MM.1S (cell line): ENCODE results near the gene LINC01488.

Experiments
- DNase-seq: peaks from one replicate; pipeline ENCODE4 v3.0.0-alpha.2; 2015
- H2AFZ ChIP-seq: fragments of 300-600 bp; sonication (generic); 2 replicates; pipeline ENCODE4 v1.6.0; 2016; ENCODE audit warnings: antibody characterized with exemption, low read length
- H3F3A ChIP-seq: fragments of 300-600 bp; sonication (generic); 2 replicates; pipeline ENCODE4 v1.6.1; 2016; ENCODE audit warnings: mild to moderate bottlenecking, antibody characterized with exemption, low read length, moderate library complexity, mixed read lengths; ENCODE audit not compliant: insufficient read depth
- H3K27ac ChIP-seq: fragments of 300-600 bp; sonication (generic); 2 replicates; pipeline ENCODE4 v1.5.1; 2016; ENCODE audit warnings: mild to moderate bottlenecking, low read length
- H3K27me3 ChIP-seq: fragments of 300-600 bp; sonication (generic); replicated peaks from 2 replicates; pipeline ENCODE4 v1.6.0; 2016; ENCODE audit warnings: low read length; ENCODE audit not compliant: insufficient read depth
- H3K36me3 ChIP-seq: fragments of 300-600 bp; sonication (generic); replicated peaks from 2 replicates; pipeline ENCODE4 v1.6.1; 2016; ENCODE audit warnings: mild to moderate bottlenecking, low read length, mixed read lengths; ENCODE audit not compliant: insufficient read depth
- H3K4me1 ChIP-seq: fragments of 300-600 bp; sonication (generic); 2 replicates; pipeline ENCODE4 v1.6.1; 2016; ENCODE audit warnings: low read length, mixed read lengths
- H3K4me2 ChIP-seq: fragments of 300-600 bp; sonication (generic); 2 replicates; pipeline ENCODE4 v1.6.0; 2016; ENCODE audit warnings: low read depth, low read length
- H3K4me3 ChIP-seq: fragments of 300-600 bp; sonication (generic); 2 replicates; pipeline ENCODE4 v1.5.1; 2016; ENCODE audit warnings: low read length, mixed read lengths
- H3K79me2 ChIP-seq: fragments of 300-600 bp; sonication (generic); 2 replicates; pipeline ENCODE4 v1.6.1; 2016; ENCODE audit warnings: mixed run types, low read length, mixed read lengths
- H3K9ac ChIP-seq: fragments of 300-600 bp; sonication (generic); 2 replicates; pipeline ENCODE4 v1.6.1; 2016; ENCODE audit warnings: low read length, mixed read lengths
- H3K9me2 ChIP-seq: fragments of 300-600 bp; sonication (generic); replicated peaks from 2 replicates; pipeline ENCODE4 v1.6.1; 2016; ENCODE audit warnings: mild to moderate bottlenecking, low read length, mixed read lengths; ENCODE audit not compliant: insufficient read depth
- H3K9me3 ChIP-seq: fragments of 300-600 bp; sonication (generic); replicated peaks from 2 replicates; pipeline ENCODE4 v1.6.1; 2016; ENCODE audit warnings: mild to moderate bottlenecking, low read length, mixed read lengths; ENCODE audit not compliant: insufficient read depth
- H4K20me1 ChIP-seq: fragments of 300-600 bp; sonication (generic); 2 replicates; pipeline ENCODE4 v1.6.1; 2016; ENCODE audit warnings: mild to moderate bottlenecking, low read length, moderate library complexity, mixed read lengths; ENCODE audit not compliant: insufficient read depth
- EZH2 ChIP-seq: fragments of 300-600 bp; sonication (generic); optimal IDR thresholded peaks from 2 replicates; pipeline ENCODE3; 2017; ENCODE audit warnings: low read depth, mild to moderate bottlenecking, antibody characterized with exemption, low read length, mixed read lengths
- EZH2phosphoT487 ChIP-seq: fragments of 300-600 bp; sonication (generic); IDR thresholded peaks from 2 replicates; pipeline ENCODE4 v1.6.1; 2018; ENCODE audit warnings: antibody characterized with exemption, low read length
- TF ChIP-seq, protein P1 (sequence below): fragments of 300-600 bp; sonication (generic); IDR thresholded peaks from 2 replicates; pipeline ENCODE4 v1.5.1; 2016; ENCODE audit warnings: antibody characterized with exemption, low read length, mixed read lengths

The LINC01488 gene

DNA sequence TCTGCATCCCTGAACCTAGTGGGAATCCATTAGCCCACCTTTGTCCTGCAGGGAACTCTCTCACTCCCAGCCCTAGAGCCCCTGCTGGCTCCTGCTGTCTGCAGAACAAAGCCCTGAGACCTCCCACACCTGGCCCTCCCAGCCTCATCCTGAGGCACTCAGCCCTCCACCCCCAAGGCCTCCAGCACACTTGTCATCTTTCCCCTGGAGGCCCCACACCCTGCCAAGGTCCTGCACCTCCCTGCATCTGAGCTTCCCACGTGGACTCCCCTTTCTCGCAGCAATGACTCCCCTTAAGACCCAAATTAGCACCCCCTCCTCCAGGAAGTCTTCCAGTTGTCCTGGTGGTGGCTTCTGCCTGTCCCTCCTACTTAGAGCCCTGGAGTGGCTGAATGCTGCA lies 42.3 kb upstream of the LINC01488 start:
- Histone ChIP-seq H3K27ac (no peak overlapping the region), H4K20me1 (no peaks in the 10 kb centered on the region), H2AFZ (no peak overlapping the region), H3K9ac (no peak overlapping the region), H3K27me3 (peaks cover 85% of the 10 kb centered on the region), H3K9me3 (no peaks in the 10 kb centered on the region), H3K9me2 (no peaks in the 10 kb centered on the region), H3F3A (no peaks in the 10 kb centered on the region), H3K4me3 (no peak overlapping the region), H3K79me2 (no peaks in the 10 kb centered on the region), H3K4me2 (no peak overlapping the region), H3K4me1 (peaks cover 8% of the 10 kb centered on the region; the same call in 1 of the 2 replicates), H3K36me3 (no peaks in the 10 kb centered on the region)
- no peak for DNase-seq
- TF ChIP-seq EZH2phosphoT487 (no peak), EZH2 (no peak)
- TF ChIP-seq, protein P1, sequence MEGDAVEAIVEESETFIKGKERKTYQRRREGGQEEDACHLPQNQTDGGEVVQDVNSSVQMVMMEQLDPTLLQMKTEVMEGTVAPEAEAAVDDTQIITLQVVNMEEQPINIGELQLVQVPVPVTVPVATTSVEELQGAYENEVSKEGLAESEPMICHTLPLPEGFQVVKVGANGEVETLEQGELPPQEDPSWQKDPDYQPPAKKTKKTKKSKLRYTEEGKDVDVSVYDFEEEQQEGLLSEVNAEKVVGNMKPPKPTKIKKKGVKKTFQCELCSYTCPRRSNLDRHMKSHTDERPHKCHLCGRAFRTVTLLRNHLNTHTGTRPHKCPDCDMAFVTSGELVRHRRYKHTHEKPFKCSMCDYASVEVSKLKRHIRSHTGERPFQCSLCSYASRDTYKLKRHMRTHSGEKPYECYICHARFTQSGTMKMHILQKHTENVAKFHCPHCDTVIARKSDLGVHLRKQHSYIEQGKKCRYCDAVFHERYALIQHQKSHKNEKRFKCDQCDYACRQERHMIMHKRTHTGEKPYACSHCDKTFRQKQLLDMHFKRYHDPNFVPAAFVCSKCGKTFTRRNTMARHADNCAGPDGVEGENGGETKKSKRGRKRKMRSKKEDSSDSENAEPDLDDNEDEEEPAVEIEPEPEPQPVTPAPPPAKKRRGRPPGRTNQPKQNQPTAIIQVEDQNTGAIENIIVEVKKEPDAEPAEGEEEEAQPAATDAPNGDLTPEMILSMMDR: no peak

DNA sequence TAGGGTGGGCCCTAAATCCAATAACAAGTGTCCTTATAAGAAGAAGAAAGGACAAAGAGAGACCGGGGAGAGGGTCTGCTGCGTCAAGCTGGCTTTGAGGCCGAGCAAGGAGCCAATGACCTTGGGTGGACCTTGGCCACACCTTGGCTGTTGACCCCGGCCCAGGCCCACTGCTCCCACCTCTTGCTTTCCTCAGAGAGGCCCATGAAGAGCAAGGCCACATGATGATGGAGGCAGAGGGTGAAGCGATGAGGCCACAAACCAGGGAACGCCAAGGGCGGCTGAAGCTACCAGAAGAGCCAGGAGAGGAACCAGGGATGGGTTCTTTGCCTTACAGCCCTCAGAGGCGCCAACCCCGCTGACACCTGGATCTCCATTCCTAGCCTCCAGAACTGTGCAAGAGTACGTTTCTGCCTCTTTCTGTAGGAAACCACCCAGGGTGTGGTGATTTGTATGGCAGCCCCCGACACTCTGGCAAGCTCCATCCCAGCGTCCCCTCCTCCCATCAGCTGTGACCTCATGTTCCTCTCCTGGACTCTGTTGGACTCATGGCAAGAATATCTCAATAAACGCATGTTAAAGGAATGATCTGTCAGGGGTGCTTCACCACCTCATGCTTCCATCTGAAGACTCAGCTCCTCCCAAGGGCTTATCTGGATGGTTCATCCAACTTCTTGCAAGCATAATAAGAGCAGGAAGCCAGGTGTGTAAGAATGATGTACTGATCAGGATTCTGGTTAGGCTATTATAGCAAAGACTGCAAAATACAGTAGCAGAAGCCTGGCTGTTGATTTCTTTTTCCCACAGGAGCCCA lies 41.6 kb upstream of the LINC01488 start:
- peaks cover 77% of the 10 kb centered on the region for H3K27me3 ChIP-seq
- H3K4me3 ChIP-seq: no peak overlapping the region
- no peaks in the 10 kb centered on the region for H3F3A ChIP-seq
- no peak overlapping the region for H2AFZ ChIP-seq
- H3K36me3 ChIP-seq: no peaks in the 10 kb centered on the region
- H3K4me1 ChIP-seq: peaks cover 8% of the 10 kb centered on the region; the same call in 1 of the 2 replicates
- no peak for TF ChIP-seq EZH2phosphoT487
- TF ChIP-seq EZH2: no peak
- TF ChIP-seq, protein P1: no peak
- no peaks in the 10 kb centered on the region for H3K9me2 ChIP-seq
- no peak for DNase-seq
- H4K20me1 ChIP-seq: no peaks in the 10 kb centered on the region
- no peak overlapping the region for H3K27ac ChIP-seq
- no peaks in the 10 kb centered on the region for H3K79me2 ChIP-seq
- H3K9ac ChIP-seq: no peak overlapping the region
- no peaks in the 10 kb centered on the region for H3K9me3 ChIP-seq
- no peak overlapping the region for H3K4me2 ChIP-seq

DNA sequence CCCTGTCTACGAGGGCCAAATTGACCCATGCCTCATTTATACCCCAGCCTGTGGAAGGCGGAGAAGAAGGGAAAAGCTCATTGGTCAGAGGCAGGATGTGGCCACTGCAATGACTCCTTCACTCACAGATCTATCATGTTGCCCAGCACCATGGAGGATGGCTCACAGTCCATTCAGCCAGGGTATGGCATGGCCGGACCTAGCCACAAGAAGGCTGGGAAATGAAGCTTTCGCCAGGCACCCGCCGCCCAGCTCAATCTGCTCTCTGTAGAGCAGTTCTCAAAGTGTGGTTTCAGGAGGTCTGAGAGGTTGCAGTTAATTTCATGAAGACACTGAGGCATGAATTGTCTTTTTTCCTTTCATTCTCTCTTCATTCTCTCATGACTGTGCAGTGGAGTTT lies 40.6 kb upstream of the LINC01488 start:
- peaks cover 67% of the 10 kb centered on the region for H3K27me3 ChIP-seq
- H3F3A ChIP-seq: no peaks in the 10 kb centered on the region
- H3K4me1 ChIP-seq: peaks cover 8% of the 10 kb centered on the region; the same call in 1 of the 2 replicates
- H3K4me3 ChIP-seq: no peak overlapping the region
- no peaks in the 10 kb centered on the region for H3K9me3 ChIP-seq
- H3K9me2 ChIP-seq: no peaks in the 10 kb centered on the region
- no peaks in the 10 kb centered on the region for H4K20me1 ChIP-seq
- H3K9ac ChIP-seq: no peak overlapping the region
- no peaks in the 10 kb centered on the region for H3K36me3 ChIP-seq
- TF ChIP-seq, protein P1: no peak
- TF ChIP-seq EZH2phosphoT487 (no peak), EZH2 (no peak)
- no peak for DNase-seq
- H3K79me2 ChIP-seq: no peaks in the 10 kb centered on the region
- no peak overlapping the region for H3K27ac ChIP-seq
- H3K4me2 ChIP-seq: no peak overlapping the region
- H2AFZ ChIP-seq: no peak overlapping the region
